Pancreas (tissue), 10 donors: Measurements from ENCODE around the gene GCAT. TPM values are rescaled to one million over a fixed set of nuclear protein-coding genes. Genes with fewer than 3 reads are reported as not detected.
A peak's percentile ranks its signal among the peaks of the same experiment; 100 is the strongest.

Source experiments
- ATAC-seq, 4 donors: fragments of 200-7000 bp; cut with Tn5 transposase; one replicate each; pipeline versions ENCODE4 v1.8.0 to v1.9.1; 2020; ENCODE audit warnings: mild to moderate bottlenecking in 4 of 4, moderate library complexity in 4 of 4
- DNase-seq, 6 donors: peaks; one replicate each; pipeline ENCODE4 v3.0.0-alpha.2; 2020
- FAIRE-seq: peaks from 2 replicates; lab custom pipeline; 2012; peaks lifted over from hg19 to GRCh38; lab: Jason Lieb, UNC
- H3K27ac ChIP-seq, 4 donors: fragments of 200-600 bp; sonication (generic); 1 replicate in 3 of 4; 2 replicates in 1 of 4; pipeline versions ENCODE4 v1.5.0 to v1.8.0; 2020
- H3K27me3 ChIP-seq, 4 donors: fragments of 200-600 bp; one replicate each; pipeline ENCODE4 v1.8.0; 2021
- H3K36me3 ChIP-seq, 3 donors: fragments of 200-600 bp; sonication (generic) in 1 of 3; one replicate each; pipeline versions ENCODE4 v1.5.0 to v1.8.0; 2020 to 2021
- H3K4me1 ChIP-seq, 3 donors: fragments of 200-600 bp; one replicate each; pipeline ENCODE4 v1.8.0; 2021
- H3K4me3 ChIP-seq, 4 donors: fragments of 200-600 bp; sonication (generic) in 2 of 4; one replicate each; pipeline versions ENCODE4 v1.5.0 to v1.8.0; 2020 to 2021
- H3K9me3 ChIP-seq, 4 donors: fragments of 200-600 bp; one replicate each; pipeline ENCODE4 v1.8.0; 2021
- CTCF ChIP-seq, 4 donors: fragments of 200-600 bp; sonication (generic) in 3 of 4; IDR thresholded peaks; one replicate each; pipeline versions ENCODE4 v1.5.0 to v1.8.0; 2021; ENCODE audit warnings: antibody characterized with exemption in 4 of 4
- WGBS, 2 donors: extraction: QIAGEN DNeasy Blood & Tissue Kit; methylation state at CpG; one replicate each; pipeline ENCODE4 v1.1.7; 2013; 5-methylcytosine and 5-hydroxymethylcytosine counted together
- intact Hi-C, 3 donors: fragments of 100-400 bp; cut with DNase I; formaldehyde crosslinking; loops; one replicate each; pipeline versions ENCODE4 v1.11.1 to v1.14.2; 2022
- microRNA-seq, 2 donors: library from miRNA; unstranded; fragments of <30 nt; microRNA quantifications; one replicate each; pipeline versions ENCODE4 to v1.1.0, GENCODE V29; 2019 to 2020
- polyA plus RNA-seq, 2 donors: library from polyadenylated mRNA; stranded (reverse); fragments of 200-250 nt; gene quantifications; one replicate each; pipeline ENCODE4 v1.2.3, GENCODE V29; 2013
- total RNA-seq, 6 donors: library from RNA; stranded (reverse); fragmentation: NEBNext Ultra II Directional in 4 of 6; extraction: Animal tissue kit (Norgen Biotek cat#: 25700) in 4 of 6; gene quantifications; one replicate each; pipeline versions ENCODE4 v1.2.1 to v1.2.4, GENCODE V29; 2021 to 2023
- donor health status: healthy with polysubstance abuse.
- donor health status: DM: no; HTN: no; CAD: no; lungs with moderate emphysema.
- donor health status: DM: no; HTN: no; CAD: no.
- donor health status: control.
- donor health status: control.
- donor health status: Bipolar disorder and iron deficiency.
- donor health status: DM: yes; HTN: yes; CAD: no.
- donor health status: DM: no; HTN: no; CAD: no.
- donor health status: DM: no; HTN: no; CAD: no.
- donor health status: DM: yes; HTN: yes; CAD: no.

GCAT gene
- total and polyA plus RNA-seq, 8 donors = 27.1 to 62.7 (median 37.8) TPM

- no peak for TF ChIP-seq CTCF (IDR thresholded peaks at IDR 0.05)
- H3K9me3 ChIP-seq = no peaks in the 10 kb centered on the region
- 38 to 41% methylated on average over 7 of the region's 7 CpGs for WGBS, 2 donors
- ATAC-seq = peak; percentile 34 to 43 (median 38)
- H3K4me1 ChIP-seq = peaks cover 10 to 51% (median 40%) of the 10 kb centered on the region in 3 donors
- peak overlapping the region in 2 of 4 donors; percentile 69 to 77 for H3K27ac ChIP-seq
- no peak for DNase-seq
- H3K36me3 ChIP-seq = peaks cover 0 to 35% (median 32%) of the 10 kb centered on the region in 3 donors
- no peak for FAIRE-seq
- intact Hi-C loops = loop anchor here in 2 of 3 donors (5.0 kb wide), 1 partner anchor 45 kb away; no protein-coding TSS in a partner anchor
- no peaks in the 10 kb centered on the region for H3K27me3 ChIP-seq
- H3K4me3 ChIP-seq = no peak overlapping the region
Observed at GRCh38 chr22:37862570-37863325, 55.0 kb downstream of the GCAT start.

- H3K36me3 ChIP-seq = peaks cover 0 to 40% (median 22%) of the 10 kb centered on the region in 3 donors
- no peaks in the 10 kb centered on the region for H3K27me3 ChIP-seq
- intact Hi-C loops = no loop called here
- H3K27ac ChIP-seq = no peak overlapping the region
- 72 to 75% methylated on average over 6 of the region's 6 CpGs for WGBS, 2 donors
- H3K4me1 ChIP-seq = peaks cover 10 to 39% (median 25%) of the 10 kb centered on the region in 3 donors
- DNase-seq (no peak), ATAC-seq (no peak), FAIRE-seq (no peak)
- H3K9me3 ChIP-seq = no peaks in the 10 kb centered on the region
- H3K4me3 ChIP-seq = no peak overlapping the region
- no peak for TF ChIP-seq CTCF (IDR thresholded peaks at IDR 0.05)
Observed at GRCh38 chr22:37865510-37865909, 57.8 kb downstream of the GCAT start.

Small RNAs within 50 kb of the gene (microRNA-seq; reads per million reads assigned to microRNA genes)
- gene MIR659 = 1.2 to 1.5 reads per million in 2 donors

Other genes with a start within 250 kb of the GCAT start
- 100 to 1,000 TPM in 2 of 6 donors, 10 to 100 TPM in 4; 68.8 to 139 (median 96.1) TPM for gene CDC42EP1, start 247.5 kb upstream of the GCAT start, total RNA-seq
- 10 to 100 TPM; 78.2 to 79.0 TPM for gene CDC42EP1, start 247.5 kb upstream of the GCAT start, polyA plus RNA-seq
- 10 to 100 TPM; 16.0 to 99.5 (median 40.9) TPM for gene LGALS2, start 227.8 kb upstream of the GCAT start, total RNA-seq
- 10 to 100 TPM; 26.2 to 61.7 TPM for gene LGALS2, start 227.8 kb upstream of the GCAT start, polyA plus RNA-seq
- 10 to 100 TPM; 17.9 to 36.4 (median 21.5) TPM for gene GGA1, start 199.1 kb upstream of the GCAT start, total RNA-seq
- 10 to 100 TPM; 81.5 to 84.9 TPM for gene GGA1, start 199.1 kb upstream of the GCAT start, polyA plus RNA-seq
- 1 to 10 TPM; 2.0 to 9.3 (median 3.9) TPM for gene SH3BP1, start 168.3 kb upstream of the GCAT start, total RNA-seq
- gene SH3BP1, start 168.3 kb upstream of the GCAT start, polyA plus RNA-seq = 1 to 10 TPM; 2.7 to 5.9 TPM
- 1 to 10 TPM; 3.6 to 6.8 (median 5.4) TPM for gene PDXP, start 149.2 kb upstream of the GCAT start, total RNA-seq
- gene PDXP, start 149.2 kb upstream of the GCAT start, polyA plus RNA-seq = 10 to 100 TPM in 1 of 2 donors, 1 to 10 TPM in 1; 4.6 to 16.3 TPM
- 100 to 1,000 TPM in 2 of 6 donors, 10 to 100 TPM in 4; 15.9 to 191 (median 40.9) TPM for gene LGALS1, start 132.3 kb upstream of the GCAT start, total RNA-seq
- gene LGALS1, start 132.3 kb upstream of the GCAT start, polyA plus RNA-seq = 100 to 1,000 TPM; 172 to 249 TPM
- 10 to 100 TPM in 2 of 6 donors, 1 to 10 TPM in 4; 6.0 to 12.3 (median 8.5) TPM for gene NOL12, start 121.6 kb upstream of the GCAT start, total RNA-seq
- 10 to 100 TPM; 19.0 to 25.6 TPM for gene NOL12, start 121.6 kb upstream of the GCAT start, polyA plus RNA-seq
- 10 to 100 TPM; 17.4 to 36.6 (median 26.0) TPM for gene TRIOBP, start 110.9 kb upstream of the GCAT start, total RNA-seq
- gene TRIOBP, start 110.9 kb upstream of the GCAT start, polyA plus RNA-seq = 10 to 100 TPM; 23.4 to 24.2 TPM
- gene GALR3, start 15.4 kb downstream of the GCAT start, total RNA-seq = under 1 TPM in 4 of 6 donors, not detected in 2; 0.19 to 0.75 (median 0.42) TPM
- gene GALR3, start 15.4 kb downstream of the GCAT start, polyA plus RNA-seq = under 1 TPM in 1 of 2 donors, not detected in 1; 0.65 TPM
- gene ANKRD54, start 36.4 kb downstream of the GCAT start, total RNA-seq = 10 to 100 TPM; 11.4 to 18.1 (median 15.2) TPM
- 10 to 100 TPM; 22.6 to 24.0 TPM for gene ANKRD54, start 36.4 kb downstream of the GCAT start, polyA plus RNA-seq
- gene EIF3L, start 41.5 kb downstream of the GCAT start, total RNA-seq = 100 to 1,000 TPM; 267 to 412 (median 348) TPM
- gene EIF3L, start 41.5 kb downstream of the GCAT start, polyA plus RNA-seq = 100 to 1,000 TPM; 162 to 242 TPM
- gene MICALL1, start 98.4 kb downstream of the GCAT start, total RNA-seq = 10 to 100 TPM; 16.5 to 22.3 (median 19.3) TPM
- 10 to 100 TPM in 1 of 2 donors, 1 to 10 TPM in 1; 8.8 to 19.5 TPM for gene MICALL1, start 98.4 kb downstream of the GCAT start, polyA plus RNA-seq
- under 1 TPM in 4 of 6 donors, not detected in 2; 0.09 to 0.31 (median 0.22) TPM for gene C22orf23, start 145.7 kb downstream of the GCAT start, total RNA-seq
- gene C22orf23, start 145.7 kb downstream of the GCAT start, polyA plus RNA-seq = under 1 TPM; 0.38 to 0.68 TPM
- gene POLR2F, start 145.8 kb downstream of the GCAT start, total RNA-seq = 10 to 100 TPM; 21.2 to 32.5 (median 27.7) TPM
- gene POLR2F, start 145.8 kb downstream of the GCAT start, polyA plus RNA-seq = 10 to 100 TPM; 61.9 to 74.5 TPM
- gene SOX10, start 176.6 kb downstream of the GCAT start, total RNA-seq = under 1 TPM; 0.06 to 0.67 (median 0.18) TPM
- under 1 TPM; 0.38 to 0.96 TPM for gene SOX10, start 176.6 kb downstream of the GCAT start, polyA plus RNA-seq
- gene PICK1, start 249.5 kb downstream of the GCAT start, total RNA-seq = 10 to 100 TPM; 12.5 to 25.8 (median 19.1) TPM
- gene PICK1, start 249.5 kb downstream of the GCAT start, polyA plus RNA-seq = 10 to 100 TPM; 49.7 to 55.0 TPM